H1 (cell line): Measurements from ENCODE around the gene MYCBPAP. TPM values are rescaled to one million over a fixed set of nuclear protein-coding genes. Genes with fewer than 3 reads are reported as not detected.

ENCODE experiments used
- CTCF ChIA-PET: fragments of 300-600 bp; sonication (Branson Sonifier 250); formaldehyde crosslinking; loops from one replicate; lab custom pipeline; 2021; ENCODE audit not compliant: partially characterized antibody; lab: Charles Lee
- POLR2A ChIA-PET: fragments of 300-600 bp; sonication (Branson Sonifier 250); formaldehyde crosslinking; loops from one replicate; lab custom pipeline; 2021; ENCODE audit warnings: inconsistent platforms; ENCODE audit not compliant: partially characterized antibody; lab: Charles Lee
- DNase-seq, 2 experiments: peaks; one replicate each; pipeline versions ENCODE4 v3.0.0 to v3.0.0-alpha.2; 2010 to 2022; ENCODE audit warnings: low spot score in 2 of 2, low read depth in 1 of 2, mixed read lengths in 1 of 2
- FAIRE-seq: peaks from 2 replicates; lab custom pipeline; 2011; peaks lifted over from hg19 to GRCh38; lab: Jason Lieb, UNC
- H2AFZ ChIP-seq: 2 replicates; pipeline ENCODE4 v1.8.1; 2012; ENCODE audit warnings: low read length, inconsistent platforms
- H2AK5ac ChIP-seq: 2 replicates; pipeline ENCODE4 v1.6.1; 2013; ENCODE audit warnings: low read depth, low read length
- H2BK120ac ChIP-seq: replicated peaks from 2 replicates; pipeline ENCODE3; 2013; ENCODE audit warnings: low read depth, low read length, inconsistent platforms
- H2BK12ac ChIP-seq: 2 replicates; pipeline ENCODE4 v1.6.1; 2013; ENCODE audit warnings: low read depth, low read length
- H2BK15ac ChIP-seq: 2 replicates; pipeline ENCODE4 v1.6.1; 2013; ENCODE audit warnings: low read length
- H2BK20ac ChIP-seq: 2 replicates; pipeline ENCODE4 v1.6.1; 2013; ENCODE audit warnings: low read length
- H2BK5ac ChIP-seq: 2 replicates; pipeline ENCODE4 v1.6.1; 2013; ENCODE audit warnings: low read depth, low read length
- H3K14ac ChIP-seq: 2 replicates; pipeline ENCODE4 v1.6.1; 2013; ENCODE audit warnings: inconsistent platforms; ENCODE audit not compliant: insufficient read length
- H3K18ac ChIP-seq: 2 replicates; pipeline ENCODE4 v1.6.1; 2013; ENCODE audit warnings: low read length; ENCODE audit errors: extremely low read depth
- H3K23ac ChIP-seq: 2 replicates; pipeline ENCODE4 v1.6.1; 2013; ENCODE audit warnings: inconsistent platforms; ENCODE audit not compliant: insufficient read length
- H3K23me2 ChIP-seq: 2 replicates; pipeline ENCODE4 v1.6.1; 2013; ENCODE audit warnings: low read depth, low read length
- H3K27ac ChIP-seq: 2 replicates; pipeline ENCODE4 v1.6.1; 2011; ENCODE audit warnings: low read depth, low read length, inconsistent platforms
- H3K27me3 ChIP-seq, 4 experiments: replicated peaks in 1 of 4; 1 replicate in 1 of 4; 2 replicates in 3 of 4; pipeline versions ENCODE4 v1.6.1 to v1.8.1; 2011 to 2013; ENCODE audit warnings: low read length in 3 of 4, mild to moderate bottlenecking in 3 of 4, inconsistent platforms in 2 of 4, mixed read lengths in 2 of 4, moderate library complexity in 1 of 4; ENCODE audit not compliant: control insufficient read depth in 3 of 4, insufficient read depth in 3 of 4; ENCODE audit errors: extremely low read depth in 1 of 4
- H3K36me3 ChIP-seq, 4 experiments: 2 replicates each; pipeline versions ENCODE4 v1.6.1 to v1.8.1; 2011 to 2013; ENCODE audit warnings: mild to moderate bottlenecking in 4 of 4, low read length in 3 of 4, moderate library complexity in 2 of 4, control low read depth in 1 of 4, inconsistent platforms in 1 of 4; ENCODE audit not compliant: insufficient read depth in 4 of 4, control insufficient read depth in 2 of 4
- H3K4ac ChIP-seq: replicated peaks from 2 replicates; pipeline ENCODE3; 2013; ENCODE audit warnings: low read length, low read depth, mixed read lengths, inconsistent platforms; ENCODE audit not compliant: insufficient read length
- H3K4me1 ChIP-seq, 4 experiments: replicated peaks in 1 of 4; 1 replicate in 1 of 4; 2 replicates in 3 of 4; pipeline versions ENCODE4 v1.6.1 to v1.8.1; 2011 to 2013; ENCODE audit warnings: low read length in 3 of 4, inconsistent platforms in 2 of 4, mixed read lengths in 1 of 4; ENCODE audit not compliant: insufficient read depth in 4 of 4, control insufficient read depth in 3 of 4
- H3K4me2 ChIP-seq, 2 experiments: 2 replicates each; pipeline versions ENCODE4 v1.6.1 to v1.8.1; 2011 to 2013; ENCODE audit warnings: low read depth in 2 of 2, low read length in 2 of 2, control low read depth in 1 of 2, inconsistent platforms in 1 of 2, mild to moderate bottlenecking in 1 of 2; ENCODE audit not compliant: insufficient read depth in 1 of 2
- H3K4me3 ChIP-seq, 4 experiments: fragments of 200-600, 300-600 bp in 1 of 4; sonication (generic), shearing (Covaris generic), sonication (Bioruptor Twin) in 1 of 4; 2 replicates each; pipeline versions ENCODE4 v1.5.1 to v1.8.1; 2011 to 2016; ENCODE audit warnings: low read length in 4 of 4, low read depth in 3 of 4, control low read depth in 2 of 4, inconsistent platforms in 2 of 4, mild to moderate bottlenecking in 2 of 4, mixed read lengths in 1 of 4, moderate library complexity in 1 of 4; ENCODE audit not compliant: insufficient read depth in 2 of 4; ENCODE audit errors: extremely low read depth in 1 of 4
- H3K56ac ChIP-seq: replicated peaks from 2 replicates; pipeline ENCODE3; 2013; ENCODE audit warnings: low read depth, mild to moderate bottlenecking, mixed read lengths, low read length, inconsistent platforms; ENCODE audit not compliant: insufficient read length
- H3K79me1 ChIP-seq: 2 replicates; pipeline ENCODE4 v1.6.1; 2013; ENCODE audit warnings: low read depth, low read length, control low read depth
- H3K79me2 ChIP-seq, 2 experiments: 2 replicates each; pipeline versions ENCODE4 v1.6.1 to v1.8.1; 2012 to 2013; ENCODE audit warnings: low read length in 2 of 2, mild to moderate bottlenecking in 2 of 2, inconsistent platforms in 1 of 2; ENCODE audit not compliant: insufficient read depth in 2 of 2, control insufficient read depth in 1 of 2
- H3K9ac ChIP-seq, 4 experiments: replicated peaks in 1 of 4; 1 replicate in 1 of 4; 2 replicates in 3 of 4; pipeline versions ENCODE4 v1.6.1 to v1.8.1; 2011 to 2013; ENCODE audit warnings: low read depth in 3 of 4, low read length in 3 of 4, control low read depth in 2 of 4, mild to moderate bottlenecking in 2 of 4, moderate library complexity in 2 of 4, inconsistent platforms in 1 of 4; ENCODE audit errors: extremely low read depth in 1 of 4
- H3K9me3 ChIP-seq, 2 experiments: 2 replicates each; pipeline versions ENCODE4 v1.6.1 to v1.8.1; 2012 to 2013; ENCODE audit warnings: mild to moderate bottlenecking in 2 of 2, moderate library complexity in 2 of 2, control low read depth in 1 of 2, inconsistent platforms in 1 of 2, low read depth in 1 of 2, low read length in 1 of 2, mixed read lengths in 1 of 2; ENCODE audit not compliant: insufficient read depth in 2 of 2
- H4K20me1 ChIP-seq, 2 experiments: replicated peaks in 1 of 2; 2 replicates each; pipeline versions ENCODE3 to v1.8.1; 2011 to 2013; ENCODE audit warnings: inconsistent platforms in 2 of 2, low read length in 2 of 2, mild to moderate bottlenecking in 1 of 2; ENCODE audit not compliant: insufficient read depth in 2 of 2, control insufficient read depth in 1 of 2
- H4K5ac ChIP-seq: 2 replicates; pipeline ENCODE4 v1.6.1; 2013; ENCODE audit warnings: low read length, low read depth, mixed read lengths, inconsistent platforms; ENCODE audit not compliant: insufficient read length
- H4K8ac ChIP-seq: 2 replicates; pipeline ENCODE4 v1.8.0; 2013; ENCODE audit warnings: mild to moderate bottlenecking, moderate library complexity, low read length, inconsistent platforms; ENCODE audit not compliant: insufficient read depth; ENCODE audit errors: extremely low read depth
- H4K91ac ChIP-seq: replicated peaks from 2 replicates; pipeline ENCODE3; 2013; ENCODE audit warnings: low read length, mixed read lengths, inconsistent platforms; ENCODE audit not compliant: insufficient read length
- BRCA1 ChIP-seq: IDR thresholded peaks from 2 replicates; pipeline ENCODE4 v1.6.1; 2012; ENCODE audit warnings: low read depth, low read length, improper control_type of control experiment
- CBX5 ChIP-seq: fragments of 300-800, 300-1000 bp; sonication (generic); IDR thresholded peaks from 2 replicates; pipeline ENCODE4 v1.7.1; 2016; ENCODE audit warnings: antibody characterized with exemption, low read length, low read depth
- HDAC2 ChIP-seq, 2 experiments: fragments of 300-600 bp in 1 of 2; sonication (generic) in 1 of 2; IDR thresholded peaks; 2 replicates each; pipeline ENCODE4 v1.6.1; 2011 to 2012; ENCODE audit warnings: low read depth in 2 of 2, low read length in 2 of 2, mild to moderate bottlenecking in 2 of 2, moderate library complexity in 2 of 2, borderline replicate concordance in 1 of 2, inconsistent platforms in 1 of 2
- KDM4A ChIP-seq: IDR thresholded peaks from one replicate; pipeline ENCODE4 v1.7.1; 2012; ENCODE audit warnings: low read depth, mild to moderate bottlenecking, moderate library complexity, low read length, inconsistent platforms; ENCODE audit not compliant: severe bottlenecking
- MAFK ChIP-seq: IDR thresholded peaks from 2 replicates; pipeline ENCODE4 v1.6.1; 2012; ENCODE audit warnings: low read depth, mild to moderate bottlenecking, improper control_type of control experiment, low read length
- POLR2AphosphoS5 ChIP-seq: IDR thresholded peaks from 2 replicates; pipeline ENCODE4 v1.6.1; 2011; ENCODE audit warnings: low read depth, low read length
- SIX5 ChIP-seq: IDR thresholded peaks from 2 replicates; pipeline ENCODE4 v1.6.1; 2011; ENCODE audit warnings: mild to moderate bottlenecking, low read depth, low read length
- SRF ChIP-seq: IDR thresholded peaks from 2 replicates; pipeline ENCODE4 v1.6.1; 2011; ENCODE audit warnings: mild to moderate bottlenecking, low read depth, low read length, moderate library complexity
- TAF1 ChIP-seq: IDR thresholded peaks from 2 replicates; pipeline ENCODE4 v1.6.1; 2011; ENCODE audit warnings: mild to moderate bottlenecking, low read depth, low read length
- TAF7 ChIP-seq: optimal IDR thresholded peaks from 2 replicates; pipeline ENCODE3; 2011; ENCODE audit warnings: low read depth, mild to moderate bottlenecking, inconsistent platforms, low read length, moderate library complexity, borderline replicate concordance
- TCF12 ChIP-seq: IDR thresholded peaks from 2 replicates; pipeline ENCODE4 v1.6.1; 2011; ENCODE audit warnings: low read depth, mild to moderate bottlenecking, low read length
- WGBS, 2 experiments: shearing (Covaris generic) in 1 of 2; methylation state at CpG; one replicate each; pipeline versions ENCODE4 v1.1.6 to v1.1.7; 2013 to 2015; ENCODE audit warnings: low lambda C conversion rate in 2 of 2, mixed read lengths in 2 of 2, inconsistent platforms in 1 of 2, low coverage in 1 of 2, missing lambda C conversion rate in 1 of 2; ENCODE audit not compliant: insufficient replicate concordance in 2 of 2, insufficient coverage in 1 of 2, insufficient read length in 1 of 2; ENCODE audit errors: extremely low coverage in 1 of 2, missing lambda C conversion rate in 1 of 2; 5-methylcytosine and 5-hydroxymethylcytosine counted together
- polyA plus RNA-seq, 7 experiments: library from polyadenylated mRNA; depleted of rRNA in 3 of 7; stranded (reverse) in 5 of 7; unstranded in 2 of 7; fragments of >200 nt in 5 of 7; fragments of 200-250 nt in 2 of 7; gene quantifications; 1 replicate in 5 of 7; 2 replicates in 1 of 7; 4 replicates in 1 of 7; pipeline versions ENCODE4 v1.2.1 to v1.2.3, GENCODE V29; 2011 to 2013; ENCODE audit warnings: missing spikeins in 2 of 7, mixed read lengths in 2 of 7
- total RNA-seq: library from RNA; stranded (reverse); fragmentation: NEBNext Ultra II Directional; extraction: Animal tissue kit (Norgen Biotek cat#: 25700); gene quantifications from 2 replicates; pipeline ENCODE4 v1.2.1, GENCODE V29; 2021
- TF ChIP-seq, protein P1 (sequence below): IDR thresholded peaks from 2 replicates; pipeline ENCODE4 v1.6.1; 2011; ENCODE audit warnings: low read depth, mild to moderate bottlenecking, low read length; ENCODE audit not compliant: insufficient read depth

The MYCBPAP gene
- total and polyA plus RNA-seq, 2 of the 8 experiments (the other 6 are each of a cell fraction or from before 2014, with no cell fraction given) = 0.89 to 3.3 TPM

DNA sequence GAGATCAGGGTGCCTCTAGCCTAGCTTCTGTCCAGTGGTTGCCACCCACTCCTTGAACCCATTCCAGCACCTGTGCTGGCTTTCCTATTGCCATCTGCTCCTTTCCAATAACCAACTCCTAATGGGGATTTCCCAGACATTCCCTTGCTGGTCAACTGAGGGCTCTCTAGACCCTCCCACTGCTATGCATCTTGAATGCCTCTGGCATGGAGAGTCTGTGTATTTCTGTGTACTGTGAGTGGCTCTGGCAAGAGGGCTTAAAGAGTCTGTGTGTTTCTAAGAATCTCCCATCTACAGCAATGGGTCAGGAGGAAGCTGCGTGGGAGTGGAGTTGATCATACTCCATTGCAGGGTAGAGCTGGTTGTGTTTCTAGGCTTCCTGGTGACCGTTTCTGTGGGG lies 13.3 kb downstream of the MYCBPAP start:
- POLR2A ChIA-PET = interaction anchor here (2.4 kb wide), 1 partner anchor 11 kb away, joined by 13 read pairs; the partner anchor contains the start of gene EPN3
- Histone ChIP-seq H2BK15ac (no peak overlapping the region), H3K18ac (no peak overlapping the region), H3K4me1 (no peaks in the 10 kb centered on the region; a peak in 1 of 7 replicates), H2BK20ac (no peak overlapping the region), H3K4me2 (no peak overlapping the region), H3K79me1 (no peaks in the 10 kb centered on the region), H3K27me3 (no peaks in the 10 kb centered on the region; a peak in 1 of 7 replicates), H4K5ac (no peak overlapping the region), H2AK5ac (no peak overlapping the region), H3K4me3 (no peak overlapping the region), H2BK12ac (no peak overlapping the region), H3K14ac (no peak overlapping the region), H4K8ac (no peak overlapping the region), H3K27ac (no peak overlapping the region), H2BK120ac (no peak overlapping the region), H4K20me1 (no peaks in the 10 kb centered on the region), H3K23me2 (no peaks in the 10 kb centered on the region; the same call in 1 of the 2 replicates), H3K9ac (no peak overlapping the region), H3K56ac (no peak overlapping the region), H3K4ac (no peak overlapping the region), H3K36me3 (no peaks in the 10 kb centered on the region), H2BK5ac (no peak overlapping the region), H3K9me3 (no peaks in the 10 kb centered on the region), H3K79me2 (no peaks in the 10 kb centered on the region), H4K91ac (no peak overlapping the region), H2AFZ (no peak overlapping the region), H3K23ac (no peak overlapping the region)
- DNase-seq (no peak), FAIRE-seq (no peak)
- WGBS, 2 experiments = 100% methylated on average over 2 of the region's 2 CpGs; no CpG with 5 or more reads in 1 of the 2 experiments
- TF ChIP-seq TAF7 (no peak), BRCA1 (no peak), SRF (no peak), KDM4A (no peak), MAFK (no peak), TAF1 (no peak), POLR2AphosphoS5 (no peak), CBX5 (no peak), SIX5 (no peak), HDAC2 (IDR thresholded peaks at IDR 0.05; ENCODE audit: borderline replicate concordance in 1 of 2, low read depth in 2 of 2, low read length in 2 of 2) (no peak), TCF12 (no peak)
- TF ChIP-seq, protein P1, sequence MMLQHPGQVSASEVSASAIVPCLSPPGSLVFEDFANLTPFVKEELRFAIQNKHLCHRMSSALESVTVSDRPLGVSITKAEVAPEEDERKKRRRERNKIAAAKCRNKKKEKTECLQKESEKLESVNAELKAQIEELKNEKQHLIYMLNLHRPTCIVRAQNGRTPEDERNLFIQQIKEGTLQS = no peak
- CTCF ChIA-PET = interaction anchor here (0.8 to 2.7 kb wide), 11 partner anchors 9 to 173 kb away, joined by 3 to 9 read pairs (median 4); no protein-coding TSS in a partner anchor
